HK-2 (cell line): Measurements from ENCODE around the gene AKAP9.
"Not testable (repeated sequence)": the region's sequence is repeated elsewhere in the genome, so short reads cannot be mapped to it uniquely, and the experiment has no call there.

Experiments used
- DNase-seq: peaks from one replicate; pipeline ENCODE4 v3.0.0-alpha.2; 2018; ENCODE audit not compliant: unreplicated experiment

The AKAP9 gene

GRCh38 chr7:92133737-92134270, 193.1 kb downstream of the AKAP9 start:
- DNase-seq, result peak; percentile 68

GRCh38 chr7:92134271-92135051, 193.8 kb downstream of the AKAP9 start, which contains the start of gene CYP51A1:
Gene CYP51A1, minus strand, starts transcription at chr7:92134477. Its CDS starts 113 bp downstream, at chr7:92134364.
- DNase-seq, result peak; percentile 93

- DNase-seq, result no peak
Observed at GRCh38 chr7:92135052-92135889, 194.6 kb downstream of the AKAP9 start.

- DNase-seq, result no peak
Observed at GRCh38 chr7:92137557-92137956, 196.9 kb downstream of the AKAP9 start.

GRCh38 chr7:92141161-92141560, 200.5 kb downstream of the AKAP9 start:
- no peak for DNase-seq

- DNase-seq, result not testable (repeated sequence)
Observed at GRCh38 chr7:92142791-92143190, 202.1 kb downstream of the AKAP9 start.

- DNase-seq, result not testable (repeated sequence)
Observed at GRCh38 chr7:92143192-92143880, 202.7 kb downstream of the AKAP9 start.

GRCh38 chr7:92149736-92150239, 209.1 kb downstream of the AKAP9 start:
- no peak for DNase-seq

- no peak for DNase-seq
Observed at GRCh38 chr7:92150450-92151017, 209.9 kb downstream of the AKAP9 start.

- DNase-seq, result no peak
Observed at GRCh38 chr7:92155108-92155739, 214.6 kb downstream of the AKAP9 start.

GRCh38 chr7:92156990-92157389, 216.3 kb downstream of the AKAP9 start:
- no peak for DNase-seq

- no peak for DNase-seq
Observed at GRCh38 chr7:92158660-92159575, 218.3 kb downstream of the AKAP9 start.
